ENCODE results near the gene PCCA. TPM values are rescaled to one million over a fixed set of nuclear protein-coding genes. Genes with fewer than 3 reads are reported as not detected.
"Not testable (repeated sequence)": the region's sequence is repeated elsewhere in the genome, so short reads cannot be mapped to it uniquely, and the experiment has no call there.

Gene PCCA
- total RNA-seq, 3 donors from 2014 or later, result 46.6 to 69.8 (median 64.7) TPM

DNA sequence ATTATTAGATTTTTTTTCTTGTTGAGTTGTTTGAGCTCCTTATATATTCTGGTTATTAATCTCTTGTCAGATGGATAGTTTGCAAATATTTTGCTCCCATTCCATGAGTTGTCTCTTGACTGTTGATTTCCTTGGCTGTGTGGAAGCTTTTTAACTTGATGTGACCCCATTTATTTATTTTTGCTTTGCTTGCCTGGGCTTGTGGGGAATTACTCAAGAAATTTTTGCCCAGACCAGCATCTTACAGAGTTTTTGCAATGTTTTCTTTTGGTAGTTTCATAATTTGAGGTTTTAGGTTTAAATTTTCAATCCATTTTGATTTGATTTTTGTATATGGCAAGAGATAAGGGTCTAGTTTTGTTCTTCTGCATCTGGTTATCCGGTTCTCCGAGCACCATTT, 124.7 kb downstream of the PCCA start:
- TF ChIP-seq POLR2A (IDR thresholded peaks at IDR 0.05) (no peak), POLR2AphosphoS5 (IDR thresholded peaks at IDR 0.05) (no peak)
- TF ChIP-seq, protein P1, sequence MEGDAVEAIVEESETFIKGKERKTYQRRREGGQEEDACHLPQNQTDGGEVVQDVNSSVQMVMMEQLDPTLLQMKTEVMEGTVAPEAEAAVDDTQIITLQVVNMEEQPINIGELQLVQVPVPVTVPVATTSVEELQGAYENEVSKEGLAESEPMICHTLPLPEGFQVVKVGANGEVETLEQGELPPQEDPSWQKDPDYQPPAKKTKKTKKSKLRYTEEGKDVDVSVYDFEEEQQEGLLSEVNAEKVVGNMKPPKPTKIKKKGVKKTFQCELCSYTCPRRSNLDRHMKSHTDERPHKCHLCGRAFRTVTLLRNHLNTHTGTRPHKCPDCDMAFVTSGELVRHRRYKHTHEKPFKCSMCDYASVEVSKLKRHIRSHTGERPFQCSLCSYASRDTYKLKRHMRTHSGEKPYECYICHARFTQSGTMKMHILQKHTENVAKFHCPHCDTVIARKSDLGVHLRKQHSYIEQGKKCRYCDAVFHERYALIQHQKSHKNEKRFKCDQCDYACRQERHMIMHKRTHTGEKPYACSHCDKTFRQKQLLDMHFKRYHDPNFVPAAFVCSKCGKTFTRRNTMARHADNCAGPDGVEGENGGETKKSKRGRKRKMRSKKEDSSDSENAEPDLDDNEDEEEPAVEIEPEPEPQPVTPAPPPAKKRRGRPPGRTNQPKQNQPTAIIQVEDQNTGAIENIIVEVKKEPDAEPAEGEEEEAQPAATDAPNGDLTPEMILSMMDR (IDR thresholded peaks at IDR 0.05), result no peak
- intact Hi-C loops (cut with DNase I; ENCODE audit: low total_unique reads), result no loop called here
- no peak for DNase-seq (ENCODE audit: low spot score in 2 of 2)

DNA sequence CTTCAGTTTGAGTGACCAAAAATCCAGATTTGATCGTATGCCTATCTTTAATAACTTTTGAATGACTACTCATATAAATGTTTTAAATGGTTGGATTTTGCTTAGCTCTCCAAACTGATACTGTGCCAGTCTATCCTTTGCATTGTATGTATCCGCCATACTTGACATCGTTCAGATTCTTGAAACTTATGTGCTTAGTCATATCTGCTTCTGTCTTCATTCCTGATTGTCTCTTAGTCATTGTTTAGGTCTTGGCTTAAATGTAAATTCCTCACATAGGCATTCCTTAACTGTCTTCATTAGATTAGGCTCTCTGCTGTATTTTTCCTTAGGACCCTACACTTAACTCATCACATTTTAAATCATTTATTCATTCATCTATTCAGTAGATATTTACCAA, 126.0 kb downstream of the PCCA start:
- DNase-seq (ENCODE audit: low spot score in 2 of 2), result no peak
- Histone ChIP-seq H3K9me3 (no peaks in the 10 kb centered on the region), H3K4me1 (no peaks in the 10 kb centered on the region), H3K36me3 (no peaks in the 10 kb centered on the region), H3K27ac (no peak overlapping the region), H3K27me3 (no peaks in the 10 kb centered on the region), H3K4me3 (no peak overlapping the region)
- TF ChIP-seq POLR2A (IDR thresholded peaks at IDR 0.05) (no peak), POLR2AphosphoS5 (IDR thresholded peaks at IDR 0.05) (no peak)
- TF ChIP-seq, protein P1 (IDR thresholded peaks at IDR 0.05), result no peak
- intact Hi-C loops (cut with DNase I; ENCODE audit: low total_unique reads), result no loop called here

More for the DNA sequence above, 124.7 kb downstream of the PCCA start:
- no peaks in the 10 kb centered on the region for H3K9me3 ChIP-seq
- H3K27me3 ChIP-seq, result no peaks in the 10 kb centered on the region
- no peaks in the 10 kb centered on the region for H3K4me1 ChIP-seq
- no peaks in the 10 kb centered on the region for H3K36me3 ChIP-seq
- H3K27ac ChIP-seq, result no peak overlapping the region
- H3K4me3 ChIP-seq, result no peak overlapping the region

DNA sequence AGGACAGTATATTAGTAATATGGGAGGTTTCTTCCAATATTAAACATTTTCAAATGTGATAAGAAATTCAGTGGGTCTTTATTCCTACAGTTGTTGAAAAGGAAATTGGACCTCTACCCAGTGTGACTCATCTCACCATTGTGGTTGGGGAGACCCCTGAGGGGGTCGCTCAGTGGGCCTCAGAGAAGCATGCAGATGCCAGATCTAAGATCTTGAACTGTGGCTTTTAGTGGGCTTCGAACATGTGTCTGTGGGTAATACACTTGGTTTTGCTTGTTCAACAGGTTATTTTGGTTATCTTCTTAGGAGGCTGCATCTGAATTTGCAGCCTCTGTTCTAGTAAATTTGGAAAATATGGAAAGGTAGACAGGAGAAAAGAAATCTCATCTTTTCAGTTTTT, 132.3 kb downstream of the PCCA start:
- TF ChIP-seq POLR2AphosphoS5 (IDR thresholded peaks at IDR 0.05), result no peak
- TF ChIP-seq POLR2A (IDR thresholded peaks at IDR 0.05), result no peak
- TF ChIP-seq, protein P1 (IDR thresholded peaks at IDR 0.05), result no peak
- H3K36me3 ChIP-seq, result no peaks in the 10 kb centered on the region
- DNase-seq (ENCODE audit: low spot score in 2 of 2), result no peak
- H3K4me1 ChIP-seq, result no peaks in the 10 kb centered on the region
- H3K4me3 ChIP-seq, result no peak overlapping the region
- intact Hi-C loops (cut with DNase I; ENCODE audit: low total_unique reads), result no loop called here
- H3K27me3 ChIP-seq, result no peaks in the 10 kb centered on the region
- H3K9me3 ChIP-seq, result no peaks in the 10 kb centered on the region
- H3K27ac ChIP-seq, result no peak overlapping the region

DNA sequence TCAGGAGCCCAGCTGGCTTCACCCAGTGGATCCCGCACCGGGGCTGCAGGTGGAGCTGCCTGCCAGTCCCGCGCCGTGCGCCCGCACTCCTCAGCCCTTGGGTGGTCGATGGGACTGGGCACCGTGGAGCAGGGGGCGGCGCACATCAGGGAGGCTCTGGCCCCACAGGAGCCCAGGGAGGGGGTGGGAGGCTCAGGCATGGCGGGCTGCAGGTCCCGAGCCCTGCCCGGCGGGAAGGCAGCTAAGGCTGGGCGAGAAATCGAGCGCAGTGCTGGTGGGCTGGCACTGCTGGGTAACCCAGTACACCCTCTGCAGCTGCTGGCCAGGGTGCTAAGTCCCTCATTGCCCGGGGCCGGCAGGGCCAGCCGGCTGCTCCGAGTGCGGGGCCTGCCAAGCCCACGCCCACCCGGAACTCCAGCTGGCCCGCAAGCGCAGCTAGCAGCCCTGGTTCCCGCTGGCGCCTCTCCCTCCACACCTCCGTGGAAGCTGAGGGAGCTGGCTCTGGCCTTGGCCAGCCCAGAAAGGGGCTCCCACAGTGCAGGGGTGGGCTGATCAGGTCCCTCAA, 135.2 kb downstream of the PCCA start:
- H3K27ac ChIP-seq; H3K9me3 ChIP-seq; DNase-seq (ENCODE audit: low spot score in 2 of 2); H3K36me3 ChIP-seq; H3K4me1 ChIP-seq; intact Hi-C loops (cut with DNase I; ENCODE audit: low total_unique reads); H3K4me3 ChIP-seq; H3K27me3 ChIP-seq: not testable (repeated sequence)

DNA sequence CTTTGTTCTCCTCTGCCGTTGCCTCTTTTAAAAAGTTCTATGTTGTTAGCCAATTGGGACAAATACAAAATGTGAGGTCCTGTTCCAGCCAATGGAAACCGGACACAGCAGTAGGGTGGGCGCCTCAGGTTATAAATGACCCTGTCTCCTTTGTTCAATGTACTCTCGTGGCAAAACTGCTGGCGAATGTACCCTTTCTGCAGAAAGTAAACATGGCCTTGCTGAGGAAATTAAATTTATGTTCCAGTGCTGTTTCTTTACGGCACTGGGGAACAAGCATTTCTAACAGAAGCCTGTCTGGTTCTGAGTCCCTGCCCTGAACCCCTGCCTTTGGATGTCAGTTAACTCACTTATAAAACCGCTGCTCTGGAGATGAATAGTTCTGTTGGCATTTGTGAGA, 140.7 kb downstream of the PCCA start:
- Histone ChIP-seq H3K27ac (no peak overlapping the region), H3K27me3 (no peaks in the 10 kb centered on the region), H3K36me3 (no peaks in the 10 kb centered on the region), H3K4me3 (no peak overlapping the region), H3K9me3 (no peaks in the 10 kb centered on the region), H3K4me1 (no peaks in the 10 kb centered on the region)
- no peak for DNase-seq (ENCODE audit: low spot score in 2 of 2)
- intact Hi-C loops (cut with DNase I; ENCODE audit: low total_unique reads), result no loop called here
- TF ChIP-seq POLR2AphosphoS5 (IDR thresholded peaks at IDR 0.05) (no peak), POLR2A (IDR thresholded peaks at IDR 0.05) (no peak)
- TF ChIP-seq, protein P1 (IDR thresholded peaks at IDR 0.05), result no peak

DNA sequence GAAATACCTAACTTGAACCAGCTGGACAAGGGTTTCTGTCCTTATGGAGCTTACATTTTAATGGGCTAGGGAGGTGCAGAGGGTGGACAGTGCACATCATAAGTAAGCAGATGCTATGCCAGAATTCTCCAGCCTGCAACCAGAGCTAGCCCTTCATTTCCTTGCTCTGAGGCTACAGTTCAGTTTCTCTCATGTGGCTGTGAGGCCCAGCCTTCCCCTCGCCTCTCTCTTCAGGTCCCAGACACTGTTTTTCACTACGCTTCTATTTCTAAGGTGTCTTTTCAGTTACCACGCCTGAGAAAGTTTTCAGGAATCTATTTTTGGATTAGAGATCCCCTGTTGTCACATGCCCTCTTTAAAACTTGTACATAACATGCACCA, 141.9 kb downstream of the PCCA start:
- Histone ChIP-seq H3K27me3 (no peaks in the 10 kb centered on the region), H3K9me3 (no peaks in the 10 kb centered on the region), H3K36me3 (no peaks in the 10 kb centered on the region), H3K4me3 (no peak overlapping the region), H3K4me1 (no peaks in the 10 kb centered on the region), H3K27ac (no peak overlapping the region)
- TF ChIP-seq, protein P1 (IDR thresholded peaks at IDR 0.05), result no peak
- TF ChIP-seq POLR2A (IDR thresholded peaks at IDR 0.05) (no peak), POLR2AphosphoS5 (IDR thresholded peaks at IDR 0.05) (no peak)
- no peak for DNase-seq (ENCODE audit: low spot score in 2 of 2)
- intact Hi-C loops (cut with DNase I; ENCODE audit: low total_unique reads), result no loop called here

Measured in breast epithelium (tissue), 4 donors.